Type B pancreatic cell (in vitro differentiated cells): ENCODE data around the gene STEAP3. TPM values are rescaled to one million over a fixed set of nuclear protein-coding genes. Genes with fewer than 3 reads are reported as not detected.
"Not testable (repeated sequence)": the region's sequence is repeated elsewhere in the genome, so short reads cannot be mapped to it uniquely, and the experiment has no call there.

Experiments
- DNase-seq: peaks from one replicate; pipeline ENCODE4 v3.0.0; 2021; ENCODE audit warnings: mixed read lengths; ENCODE audit not compliant: unreplicated experiment; ENCODE audit errors: extremely low spot score
- H3K27ac Mint-ChIP-seq: 2 replicates; pipeline ENCODE4 v1.8.0; 2021; ENCODE audit warnings: mild to moderate bottlenecking, mixed read lengths
- H3K27me3 Mint-ChIP-seq: 2 replicates; pipeline ENCODE4 v1.8.0; 2021; ENCODE audit warnings: mixed read lengths
- H3K36me3 Mint-ChIP-seq: 2 replicates; pipeline ENCODE4 v1.8.0; 2021; ENCODE audit warnings: mixed read lengths
- H3K4me1 Mint-ChIP-seq: one replicate; pipeline ENCODE4 v1.8.0; 2021; ENCODE audit warnings: mixed read lengths; ENCODE audit not compliant: unreplicated experiment
- H3K4me3 Mint-ChIP-seq: 2 replicates; pipeline ENCODE4 v1.8.0; 2021; ENCODE audit warnings: mild to moderate bottlenecking, mixed read lengths
- H3K9me3 Mint-ChIP-seq: 2 replicates; pipeline ENCODE4 v1.8.0; 2021; ENCODE audit warnings: mixed read lengths
- CTCF ChIP-seq: fragments of 200-600 bp; sonication (generic); conservative IDR thresholded peaks from 2 replicates; pipeline ENCODE4 v1.5.0; 2021; ENCODE audit warnings: antibody characterized with exemption, mild to moderate bottlenecking
- total RNA-seq: library from RNA; stranded (reverse); gene quantifications from 2 replicates; pipeline ENCODE4 v1.2.1, GENCODE V29; 2021; ENCODE audit warnings: low replicate concordance

STEAP3 gene
- total RNA-seq, 1 donor from 2014 or later = 19.0 TPM

DNA sequence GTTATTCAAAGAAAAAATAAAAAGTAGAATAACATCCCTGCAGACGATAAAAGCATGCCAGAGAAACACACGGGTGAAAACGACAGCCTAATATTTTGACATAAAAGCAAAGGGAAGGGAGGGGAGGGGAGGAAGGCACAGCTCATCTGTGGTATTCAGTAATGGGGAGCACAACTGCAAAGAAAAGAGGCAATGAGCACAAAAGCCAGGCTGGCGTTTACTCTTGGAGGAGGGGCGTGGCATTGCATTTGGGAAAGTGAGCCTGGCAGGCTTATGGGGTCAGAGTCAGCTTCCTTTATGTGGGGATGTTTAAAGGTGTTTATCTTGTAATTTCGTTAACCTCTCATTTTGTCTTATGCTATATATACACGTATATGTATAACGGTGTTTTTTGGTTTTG, 53.2 kb downstream of the STEAP3 start:
- H3K36me3 Mint-ChIP-seq = no peaks in the 10 kb centered on the region
- no peaks in the 10 kb centered on the region for H3K4me1 Mint-ChIP-seq
- TF ChIP-seq CTCF = no peak

GRCh38 chr2:119278385-119278784, 54.8 kb downstream of the STEAP3 start:
- not testable (repeated sequence) for H3K27ac Mint-ChIP-seq, H3K36me3 Mint-ChIP-seq

More for the DNA sequence above, 53.2 kb downstream of the STEAP3 start:
- no peak for DNase-seq
- no peak overlapping the region for H3K27ac Mint-ChIP-seq
- H3K4me3 Mint-ChIP-seq = no peak overlapping the region
- H3K9me3 Mint-ChIP-seq = no peaks in the 10 kb centered on the region
- H3K27me3 Mint-ChIP-seq = no peaks in the 10 kb centered on the region

DNA sequence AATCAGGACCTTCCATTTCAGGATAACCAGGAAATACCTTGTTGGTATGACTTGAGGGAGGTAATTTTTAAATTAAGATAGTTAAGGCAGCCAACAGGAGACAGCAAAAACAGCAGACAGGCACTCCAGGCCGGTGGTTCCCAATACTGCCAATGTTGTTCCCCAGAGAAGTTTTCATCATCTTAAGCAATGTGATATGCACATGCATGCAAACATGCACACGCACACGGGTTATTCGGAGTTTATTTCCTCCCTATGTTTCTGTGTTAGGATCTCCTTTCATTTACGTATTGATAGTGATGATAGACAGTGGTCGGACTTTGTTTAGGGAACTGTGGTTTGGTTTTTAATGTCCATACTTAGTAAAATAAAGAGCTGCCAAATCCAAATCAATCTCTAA, 55.3 kb downstream of the STEAP3 start:
- H3K4me1 Mint-ChIP-seq = no peaks in the 10 kb centered on the region
- H3K36me3 Mint-ChIP-seq = no peaks in the 10 kb centered on the region
- no peak for TF ChIP-seq CTCF
- no peak overlapping the region for H3K4me3 Mint-ChIP-seq
- H3K27me3 Mint-ChIP-seq = peaks cover 3% of the 10 kb centered on the region
- no peak overlapping the region for H3K27ac Mint-ChIP-seq
- no peaks in the 10 kb centered on the region for H3K9me3 Mint-ChIP-seq
- no peak for DNase-seq

More at GRCh38 chr2:119278385-119278784, 54.8 kb downstream of the STEAP3 start:
- not testable (repeated sequence) for H3K4me1 Mint-ChIP-seq, H3K27me3 Mint-ChIP-seq, H3K9me3 Mint-ChIP-seq, H3K4me3 Mint-ChIP-seq, DNase-seq

DNA sequence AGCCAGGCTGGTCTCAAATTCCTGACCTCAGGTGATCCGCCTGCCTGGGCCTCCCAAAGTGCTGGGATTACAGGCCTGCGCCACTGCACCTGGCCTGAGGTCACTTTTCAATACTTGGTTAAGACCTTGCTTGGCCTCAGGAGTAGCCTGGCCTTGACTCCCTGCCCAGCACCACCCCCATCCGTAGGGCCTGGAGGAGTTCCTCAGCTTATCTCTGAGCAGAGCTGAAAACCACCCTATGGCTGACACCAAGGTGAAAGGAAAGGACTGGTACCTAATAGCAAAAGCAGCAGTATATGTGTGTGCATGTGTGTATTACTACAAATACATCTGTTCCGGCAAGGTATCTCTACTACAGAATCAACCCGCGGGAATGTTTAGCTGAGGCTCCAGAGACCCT, 56.0 kb downstream of the STEAP3 start:
- Mint-ChIP-seq H3K27ac (no peak overlapping the region), H3K4me3 (no peak overlapping the region), H3K4me1 (no peaks in the 10 kb centered on the region), H3K36me3 (no peaks in the 10 kb centered on the region), H3K9me3 (no peaks in the 10 kb centered on the region), H3K27me3 (peaks cover 3% of the 10 kb centered on the region)
- DNase-seq = no peak
- TF ChIP-seq CTCF = no peak

DNA sequence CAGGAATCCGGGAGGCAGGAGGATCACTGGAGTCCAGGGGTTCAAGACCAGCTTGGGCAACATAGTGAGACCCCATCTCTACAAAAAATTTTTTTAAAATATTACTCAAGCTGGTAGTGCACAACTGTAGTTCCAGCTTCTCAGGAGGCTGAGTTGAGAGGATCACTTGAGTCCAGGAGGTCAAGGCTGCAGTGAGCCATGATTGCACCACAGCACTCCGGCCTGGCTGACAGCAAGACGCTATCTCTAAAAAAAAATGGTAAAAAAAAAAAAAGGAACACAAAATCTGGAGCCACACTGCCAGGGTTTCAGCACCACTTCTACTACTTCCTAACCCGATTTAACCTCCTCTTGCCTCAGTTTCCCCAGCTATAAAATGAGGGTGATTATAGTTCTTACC, 57.0 kb downstream of the STEAP3 start:
- no peaks in the 10 kb centered on the region for H3K36me3 Mint-ChIP-seq
- H3K27ac Mint-ChIP-seq = no peak overlapping the region
- no peak for DNase-seq
- no peaks in the 10 kb centered on the region for H3K9me3 Mint-ChIP-seq
- H3K4me1 Mint-ChIP-seq = no peaks in the 10 kb centered on the region
- peaks cover 3% of the 10 kb centered on the region for H3K27me3 Mint-ChIP-seq
- H3K4me3 Mint-ChIP-seq = no peak overlapping the region
- TF ChIP-seq CTCF = no peak

DNA sequence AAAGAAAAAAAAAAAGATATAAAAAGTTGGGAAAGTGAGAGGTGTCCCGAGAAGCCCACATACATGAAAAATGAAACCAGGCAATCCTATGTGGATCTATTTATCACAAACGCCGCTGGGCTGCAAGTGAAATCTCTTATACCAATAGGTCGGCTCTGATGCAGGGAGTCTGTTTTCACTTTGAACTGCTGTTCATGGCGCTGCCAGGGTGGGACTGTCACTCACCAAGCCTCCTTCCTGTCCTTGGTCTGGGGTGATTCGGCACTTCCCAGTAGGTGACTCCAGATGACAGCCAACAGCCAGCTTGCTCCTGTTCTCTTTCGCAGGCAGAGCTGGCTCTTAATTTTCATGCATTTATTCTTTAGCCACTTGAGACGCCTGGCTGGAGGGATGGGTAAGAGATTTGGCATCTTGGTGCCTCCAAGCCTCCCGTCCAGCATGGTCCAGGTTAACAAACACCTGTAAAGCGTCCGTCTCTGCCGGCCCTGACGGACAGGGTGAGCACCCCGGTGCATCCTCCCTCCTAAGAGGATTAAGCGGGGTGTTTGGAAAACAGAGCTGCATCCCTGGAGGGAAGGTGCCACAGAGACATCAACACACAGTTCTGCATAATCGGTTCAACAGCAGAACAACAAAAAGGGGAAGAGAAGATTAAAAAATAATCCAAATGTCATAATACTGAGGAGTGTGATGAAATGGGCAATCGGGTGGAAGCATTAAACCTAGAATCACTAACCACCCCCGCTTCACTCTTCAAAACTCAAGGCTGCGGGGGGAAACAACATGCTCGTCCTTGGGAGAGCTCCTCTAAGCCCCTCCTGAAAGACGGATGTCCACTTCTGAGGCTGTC, 58.7 kb downstream of the STEAP3 start:
- no peak for TF ChIP-seq CTCF

More for the DNA sequence above, 58.7 kb downstream of the STEAP3 start:
- Mint-ChIP-seq H3K9me3 (no peaks in the 10 kb centered on the region), H3K27me3 (peaks cover 3% of the 10 kb centered on the region), H3K4me3 (no peak overlapping the region), H3K4me1 (no peaks in the 10 kb centered on the region), H3K36me3 (no peaks in the 10 kb centered on the region), H3K27ac (no peak overlapping the region)
- no peak for DNase-seq
